CMK (cell line): ENCODE data around the gene DUS2.

Source experiments
- DNase-seq: peaks from one replicate; pipeline ENCODE4 v3.0.0-alpha.2; 2010; ENCODE audit warnings: low read depth

The DUS2 gene

GRCh38 chr16:68046106-68046505 lies 23.0 kb downstream of the DUS2 start:
- DNase-seq: no peak

DNA sequence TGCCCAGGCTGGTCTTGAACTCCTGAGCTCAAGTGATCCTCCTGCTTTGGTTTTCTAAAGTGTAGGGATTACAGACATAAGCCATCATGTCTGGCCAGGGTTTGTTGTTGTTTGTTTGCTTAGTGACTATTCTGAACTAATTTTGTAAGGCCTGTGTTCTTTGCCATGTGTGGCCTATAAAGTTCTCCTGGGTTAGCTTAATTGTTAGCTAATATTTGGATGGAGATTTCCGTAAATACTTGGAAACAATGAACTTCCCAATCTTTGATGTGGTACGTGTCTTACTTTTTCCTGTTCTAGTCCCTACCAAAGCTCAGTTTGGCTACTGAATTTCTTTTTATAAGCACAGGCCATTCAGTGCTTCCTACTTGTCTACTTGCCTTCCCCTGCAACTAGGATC lies 24.9 kb downstream of the DUS2 start:
- DNase-seq: no peak

DNA sequence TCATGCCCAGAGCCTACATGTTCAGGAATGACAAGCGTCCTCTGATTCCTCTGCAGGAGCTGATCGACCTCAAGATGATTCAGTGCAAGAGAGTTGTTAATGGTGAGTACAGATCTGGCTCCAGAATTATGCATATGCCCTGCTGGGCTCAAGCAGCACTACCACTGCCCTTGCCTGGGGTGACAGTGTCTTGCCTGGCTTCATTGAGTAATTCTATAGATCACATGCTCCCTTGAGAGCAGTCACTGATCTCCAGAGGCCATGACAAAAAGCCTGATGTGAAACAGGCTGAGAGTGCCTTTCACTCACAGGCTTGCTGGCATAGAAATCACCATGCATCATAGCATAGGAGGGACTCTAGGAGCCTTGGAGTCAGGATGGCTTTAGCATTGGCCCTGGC lies 26.4 kb downstream of the DUS2 start:
- no peak for DNase-seq

- no peak for DNase-seq
Observed at GRCh38 chr16:68055395-68055794, 32.3 kb downstream of the DUS2 start.

GRCh38 chr16:68059804-68060203 lies 36.7 kb downstream of the DUS2 start:
- DNase-seq: no peak

GRCh38 chr16:68061396-68061795 lies 38.3 kb downstream of the DUS2 start:
- no peak for DNase-seq

GRCh38 chr16:68062910-68063393 lies 39.9 kb downstream of the DUS2 start:
- DNase-seq: no peak

GRCh38 chr16:68064791-68065365 lies 41.8 kb downstream of the DUS2 start:
- peak; percentile 84 for DNase-seq

DNA sequence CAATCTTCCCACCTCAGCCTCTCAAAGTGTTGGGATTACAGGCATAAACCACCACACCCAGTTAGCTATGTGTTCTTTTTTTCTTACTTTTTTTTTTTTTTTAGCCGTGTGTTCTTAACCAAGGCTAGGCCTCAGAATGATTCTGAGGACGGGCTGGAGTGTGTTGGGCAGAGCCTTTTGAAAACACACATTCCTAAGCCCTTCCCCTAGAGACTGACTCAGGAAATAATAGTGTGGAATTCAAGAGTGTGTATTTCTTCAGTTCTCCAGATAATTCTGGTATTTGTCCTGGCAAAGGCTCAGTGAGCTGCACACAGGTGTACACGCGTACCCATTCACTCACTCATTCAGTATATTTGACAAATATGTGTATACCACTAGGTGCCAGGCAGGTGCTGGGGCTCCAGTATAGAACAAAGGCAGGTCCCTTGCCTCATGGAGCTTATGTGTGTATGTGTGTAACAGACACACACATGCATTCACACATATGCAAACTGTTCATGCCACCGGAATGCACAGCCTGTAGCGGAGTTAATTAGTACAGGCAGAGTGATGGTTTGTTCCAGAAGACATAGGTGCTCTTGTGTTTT lies 42.7 kb downstream of the DUS2 start:
- no peak for DNase-seq

- DNase-seq: no peak
Observed at GRCh38 chr16:68066763-68067162, 43.7 kb downstream of the DUS2 start.

GRCh38 chr16:68068926-68069325 lies 45.8 kb downstream of the DUS2 start:
- DNase-seq: no peak

- DNase-seq: no peak
Observed at GRCh38 chr16:68069511-68070248, 46.6 kb downstream of the DUS2 start.

DNA sequence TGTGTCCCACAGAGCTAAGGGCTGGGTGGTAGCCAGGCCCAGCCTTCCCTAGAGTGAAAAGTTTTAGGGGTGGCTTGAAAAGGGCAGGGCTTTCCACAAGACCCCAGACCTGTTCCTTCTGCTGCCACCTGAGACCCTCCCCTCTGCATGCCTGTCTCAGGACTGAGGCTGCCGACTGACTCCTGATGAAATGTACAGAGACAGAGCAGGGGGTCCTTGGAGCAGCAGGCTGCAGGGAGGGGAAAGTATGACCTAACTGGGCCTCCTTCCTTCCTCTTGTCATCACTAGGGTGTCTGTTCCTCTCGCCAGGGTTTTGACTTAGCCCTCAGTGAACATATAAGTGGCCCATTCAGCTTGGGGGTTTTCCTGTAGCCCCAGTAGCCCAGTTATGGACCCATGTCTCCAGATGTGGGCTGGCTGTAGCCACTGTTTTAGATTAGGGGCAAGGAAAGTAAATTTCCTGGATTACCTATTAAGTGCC lies 47.2 kb downstream of the DUS2 start:
- no peak for DNase-seq

GRCh38 chr16:68070806-68071517 lies 47.9 kb downstream of the DUS2 start:
- DNase-seq: no peak

GRCh38 chr16:68071518-68071901 lies 48.4 kb downstream of the DUS2 start:
- DNase-seq: no peak

- no peak for DNase-seq
Observed at GRCh38 chr16:68072038-68072695, 49.1 kb downstream of the DUS2 start.

DNA sequence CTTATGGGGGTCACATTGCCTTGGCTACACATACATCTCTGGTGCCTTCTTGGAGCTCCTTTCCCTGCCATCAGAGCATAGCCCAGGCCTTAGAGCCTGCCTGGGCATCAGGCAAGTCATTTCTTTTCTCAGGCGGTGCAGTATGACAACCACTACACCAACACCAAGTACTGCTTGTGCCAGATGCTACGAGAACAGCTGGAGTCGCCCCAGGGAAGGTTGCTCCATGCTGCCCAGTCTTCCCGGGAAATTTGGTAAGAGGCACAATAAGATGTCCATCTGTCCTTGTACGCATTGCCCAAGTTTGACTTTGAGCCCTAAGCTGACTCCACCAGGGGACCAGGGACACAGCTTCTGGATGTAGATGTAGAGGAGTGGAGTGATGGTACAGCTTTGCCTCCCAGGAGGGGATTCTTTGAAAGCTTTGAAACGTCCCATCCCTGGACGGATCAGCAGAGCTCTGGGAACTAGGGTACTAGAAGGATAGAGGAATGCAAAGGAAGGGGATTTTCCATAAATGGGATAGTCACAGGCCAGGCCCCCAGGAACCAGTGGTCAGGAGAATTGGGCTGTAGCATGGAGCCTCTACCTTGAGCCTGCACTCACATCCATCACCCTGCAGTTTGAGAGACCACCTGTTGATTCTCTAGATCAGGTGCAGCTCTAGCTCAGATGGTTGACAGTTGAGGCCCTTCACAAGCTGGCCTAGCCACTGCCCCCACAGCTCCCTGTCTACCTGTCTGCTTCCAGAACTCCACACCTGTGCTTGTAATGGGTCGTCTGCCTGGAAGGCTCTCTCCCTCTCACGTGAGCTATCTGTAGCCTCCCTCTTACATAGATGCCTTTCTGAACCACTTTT lies 51.0 kb downstream of the DUS2 start:
- DNase-seq: no peak

DNA sequence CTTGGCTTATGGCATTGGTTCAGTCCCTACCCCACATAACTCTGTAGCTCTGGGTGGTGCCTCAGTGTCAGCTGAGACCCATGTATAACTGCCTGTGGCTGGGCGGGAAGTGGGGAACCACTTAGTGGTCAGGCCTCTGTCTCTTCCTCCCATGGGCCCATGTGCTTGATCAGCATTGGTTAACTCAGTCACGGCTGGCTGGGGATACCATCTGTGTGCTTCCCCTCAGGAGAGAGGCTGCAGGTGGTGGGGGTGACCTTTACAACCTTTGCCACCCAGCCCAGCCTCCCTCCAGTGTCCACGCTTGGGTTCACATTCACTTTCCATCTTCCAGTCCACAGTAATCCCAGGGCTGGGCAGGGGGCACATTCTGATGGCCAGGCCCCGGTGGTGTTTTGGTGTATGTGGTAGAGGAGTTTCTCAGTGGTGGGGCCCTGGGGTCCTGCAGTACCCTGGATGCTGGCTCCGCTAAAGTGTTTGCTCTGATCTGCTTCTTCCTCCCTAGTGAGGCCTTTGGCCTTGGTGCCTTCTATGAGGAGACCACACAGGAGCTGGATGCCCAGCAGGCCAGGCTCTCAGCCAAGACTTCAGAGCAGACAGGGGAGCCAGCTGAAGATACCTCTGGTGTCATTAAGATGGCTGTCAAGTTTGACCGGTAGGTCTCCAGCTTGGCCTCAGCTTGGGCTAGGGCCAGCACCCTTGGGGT lies 51.9 kb downstream of the DUS2 start:
- peak; percentile 97 for DNase-seq

GRCh38 chr16:68075980-68076379 lies 52.9 kb downstream of the DUS2 start:
- DNase-seq: no peak

GRCh38 chr16:68076560-68076959 lies 53.5 kb downstream of the DUS2 start:
- no peak for DNase-seq
